ENCODE data around the gene OR4F15.

DNA sequence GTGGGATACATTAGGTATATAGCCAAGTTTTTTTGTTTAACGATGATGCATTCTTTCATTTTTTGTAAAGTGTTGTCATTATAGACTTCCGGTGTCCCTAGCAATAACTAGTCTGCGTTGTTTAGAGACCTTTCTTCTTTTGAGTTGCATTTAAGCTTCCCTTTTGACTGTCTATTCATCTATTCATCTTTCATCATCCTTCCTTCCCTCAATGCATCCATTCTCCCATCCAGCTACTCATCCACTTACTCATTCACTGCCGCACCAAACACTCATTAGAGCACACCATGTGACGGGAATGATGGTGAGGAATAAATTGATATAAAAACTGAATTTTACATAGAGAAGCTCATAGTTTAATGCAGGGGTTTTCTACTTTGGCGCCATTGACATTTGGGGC, 32.9 kb downstream of the OR4F15 start:
- TF ChIP-seq, protein P1, sequence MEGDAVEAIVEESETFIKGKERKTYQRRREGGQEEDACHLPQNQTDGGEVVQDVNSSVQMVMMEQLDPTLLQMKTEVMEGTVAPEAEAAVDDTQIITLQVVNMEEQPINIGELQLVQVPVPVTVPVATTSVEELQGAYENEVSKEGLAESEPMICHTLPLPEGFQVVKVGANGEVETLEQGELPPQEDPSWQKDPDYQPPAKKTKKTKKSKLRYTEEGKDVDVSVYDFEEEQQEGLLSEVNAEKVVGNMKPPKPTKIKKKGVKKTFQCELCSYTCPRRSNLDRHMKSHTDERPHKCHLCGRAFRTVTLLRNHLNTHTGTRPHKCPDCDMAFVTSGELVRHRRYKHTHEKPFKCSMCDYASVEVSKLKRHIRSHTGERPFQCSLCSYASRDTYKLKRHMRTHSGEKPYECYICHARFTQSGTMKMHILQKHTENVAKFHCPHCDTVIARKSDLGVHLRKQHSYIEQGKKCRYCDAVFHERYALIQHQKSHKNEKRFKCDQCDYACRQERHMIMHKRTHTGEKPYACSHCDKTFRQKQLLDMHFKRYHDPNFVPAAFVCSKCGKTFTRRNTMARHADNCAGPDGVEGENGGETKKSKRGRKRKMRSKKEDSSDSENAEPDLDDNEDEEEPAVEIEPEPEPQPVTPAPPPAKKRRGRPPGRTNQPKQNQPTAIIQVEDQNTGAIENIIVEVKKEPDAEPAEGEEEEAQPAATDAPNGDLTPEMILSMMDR (IDR thresholded peaks at IDR 0.05) = no peak
- no peak for TF ChIP-seq EZH2 (IDR thresholded peaks at IDR 0.05; ENCODE audit: borderline replicate concordance, insufficient read depth, low read depth, low read length, poor library complexity, severe bottlenecking)
